ENCODE results near the gene VSTM1. TPM values are rescaled to one million over a fixed set of nuclear protein-coding genes. Genes with fewer than 3 reads are reported as not detected.

The VSTM1 gene
- total RNA-seq, 1 experiment from 2014 or later = not detected

DNA sequence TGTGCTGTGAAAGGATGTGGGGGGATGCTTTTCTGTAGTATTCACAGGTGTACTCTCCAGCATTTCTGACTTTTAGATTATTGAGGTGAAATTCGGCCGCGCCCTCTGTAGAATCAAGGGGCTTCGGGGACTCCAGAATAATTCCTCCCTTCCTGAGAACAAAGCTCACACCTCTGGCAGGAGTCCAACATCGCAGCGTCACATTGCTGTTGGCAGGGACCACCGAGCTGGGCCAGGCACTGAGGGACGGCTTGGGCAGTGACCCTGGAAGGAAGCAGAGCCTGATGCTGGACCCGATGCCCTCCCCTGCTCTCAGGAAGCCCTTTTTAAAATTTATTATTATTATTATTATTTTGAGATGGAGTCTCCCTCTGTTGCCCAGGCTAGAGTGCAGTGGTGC, 11.2 kb upstream of the VSTM1 start:
- no peak overlapping the region for H3K27ac ChIP-seq (ENCODE audit: insufficient read length, low read depth, low read length)
- H4K91ac ChIP-seq (ENCODE audit: insufficient read length, low read depth, low read length) = no peak overlapping the region
- H3K23me2 ChIP-seq (ENCODE audit: insufficient read length, low read depth, low read length, poor library complexity, severe bottlenecking) = no peaks in the 10 kb centered on the region
- H2BK12ac ChIP-seq (ENCODE audit: insufficient read length, low read depth, low read length) = no peak overlapping the region
- Mint-ChIP-seq H3K4me1 (peaks cover 0 to 5% of the 10 kb centered on the region in 2 experiments; a peak in 1 of 4 replicates), H3K27ac (no peak overlapping the region), H3K36me3 (ENCODE audit: insufficient read depth in 1 of 3, low read depth in 3 of 3) (no peaks in the 10 kb centered on the region; a peak in 2 of 7 replicates), H3K9me3 (peaks cover 0 to 3% of the 10 kb centered on the region in 2 experiments; a peak in 2 of 5 replicates), H3K27me3 (ENCODE audit: low read depth) (peaks cover 1% of the 10 kb centered on the region; the same call in 1 of the 2 replicates), H3K4me3 (no peak overlapping the region)
- no peak overlapping the region for H3T11ph ChIP-seq (ENCODE audit: low read length)
- H4K20me1 ChIP-seq (ENCODE audit: control insufficient read depth, insufficient read depth, insufficient read length) = no peaks in the 10 kb centered on the region
- H3K4me2 ChIP-seq (ENCODE audit: insufficient read depth, insufficient read length, low read length) = no peak overlapping the region
- no peak overlapping the region for H4K5ac ChIP-seq (ENCODE audit: insufficient read length, low read depth, low read length)
- H2AFZ ChIP-seq (ENCODE audit: low read length) = no peak overlapping the region
- no peak overlapping the region for H2BK15ac ChIP-seq (ENCODE audit: low read depth, low read length)
- DNase-seq = no peak
- no peak overlapping the region for H3K4ac ChIP-seq (ENCODE audit: low read depth, low read length)
- no peak overlapping the region for H4K8ac ChIP-seq (replicated peaks; ENCODE audit: insufficient read length, low read depth, low read length)
- no peaks in the 10 kb centered on the region for H3K9me3 ChIP-seq (ENCODE audit: control insufficient read depth, low read depth, low read length)
- WGBS (ENCODE audit: extremely low coverage, insufficient read length, low lambda C conversion rate) = no CpG with 5 or more reads among the region's 9 CpGs
- no peaks in the 10 kb centered on the region for H3K79me1 ChIP-seq (ENCODE audit: insufficient read depth, low read depth, low read length, poor library complexity, severe bottlenecking)
- H3K23ac ChIP-seq (ENCODE audit: insufficient read length, low read depth, low read length) = no peak overlapping the region
- no peaks in the 10 kb centered on the region for H3K27me3 ChIP-seq (ENCODE audit: insufficient read depth, low read length)
- no peak for TF ChIP-seq CTCF (conservative IDR thresholded peaks at IDR 0.05)
- no peaks in the 10 kb centered on the region for H3K4me1 ChIP-seq (ENCODE audit: insufficient read depth, low read length)
- no peak overlapping the region for H2BK120ac ChIP-seq (ENCODE audit: low read depth, low read length, poor library complexity, severe bottlenecking)
- no peak overlapping the region for H3K56ac ChIP-seq (ENCODE audit: insufficient read length, low read depth, low read length)
- no peak overlapping the region for H2BK5ac ChIP-seq (ENCODE audit: insufficient read length, low read length)
- no peak overlapping the region for H2BK20ac ChIP-seq (ENCODE audit: low read depth, low read length, poor library complexity, severe bottlenecking)
- H3K18ac ChIP-seq (ENCODE audit: insufficient read length, low read depth, low read length) = no peak overlapping the region
- H3K9ac ChIP-seq (ENCODE audit: extremely low read depth, insufficient read length, low read length) = no peak overlapping the region
- H3K14ac ChIP-seq (ENCODE audit: insufficient read depth, low read length) = no peak overlapping the region
- H2AK5ac ChIP-seq (ENCODE audit: insufficient read length, low read length) = no peak overlapping the region
- no peaks in the 10 kb centered on the region for H3K79me2 ChIP-seq (ENCODE audit: insufficient read depth, low read length)
